GM21825 (cell line): Measurements from ENCODE around the gene DAW1.
"Not testable (repeated sequence)": the region's sequence is repeated elsewhere in the genome, so short reads cannot be mapped to it uniquely, and the experiment has no call there.

Source experiments
- ATAC-seq: cut with Tn5 transposase; IDR thresholded peaks from one replicate; pipeline ENCODE4 v1.9.1; 2021; ENCODE audit warnings: mild to moderate bottlenecking, moderate library complexity; ENCODE audit not compliant: unreplicated experiment

DAW1 gene

DNA sequence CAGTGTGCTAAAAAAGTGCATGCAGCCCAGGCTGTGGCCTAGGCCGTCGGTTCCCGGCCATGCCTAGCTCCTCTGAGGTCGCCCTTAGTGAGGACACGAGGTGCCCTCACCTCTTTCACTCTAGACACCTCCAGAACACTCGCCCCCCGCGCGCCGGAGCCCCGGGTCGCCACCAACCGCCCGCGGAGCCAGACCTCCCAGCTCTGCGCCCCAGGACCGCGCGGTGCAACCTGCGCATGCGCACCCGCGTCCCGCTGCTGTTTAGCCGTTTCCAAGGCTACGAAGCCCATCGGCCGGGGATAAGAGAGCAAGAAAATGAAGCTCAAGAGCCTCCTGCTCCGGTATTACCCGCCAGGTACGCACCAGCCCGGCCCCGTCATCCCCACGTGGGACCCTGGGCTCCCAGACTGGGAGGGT lies at the start of gene DAW1:
Gene DAW1 (plus strand): TSS at position 257 of the 417 bp plus-strand sequence. CDS start 59 bp downstream, at position 316.
- peak; percentile 65 for ATAC-seq

DNA sequence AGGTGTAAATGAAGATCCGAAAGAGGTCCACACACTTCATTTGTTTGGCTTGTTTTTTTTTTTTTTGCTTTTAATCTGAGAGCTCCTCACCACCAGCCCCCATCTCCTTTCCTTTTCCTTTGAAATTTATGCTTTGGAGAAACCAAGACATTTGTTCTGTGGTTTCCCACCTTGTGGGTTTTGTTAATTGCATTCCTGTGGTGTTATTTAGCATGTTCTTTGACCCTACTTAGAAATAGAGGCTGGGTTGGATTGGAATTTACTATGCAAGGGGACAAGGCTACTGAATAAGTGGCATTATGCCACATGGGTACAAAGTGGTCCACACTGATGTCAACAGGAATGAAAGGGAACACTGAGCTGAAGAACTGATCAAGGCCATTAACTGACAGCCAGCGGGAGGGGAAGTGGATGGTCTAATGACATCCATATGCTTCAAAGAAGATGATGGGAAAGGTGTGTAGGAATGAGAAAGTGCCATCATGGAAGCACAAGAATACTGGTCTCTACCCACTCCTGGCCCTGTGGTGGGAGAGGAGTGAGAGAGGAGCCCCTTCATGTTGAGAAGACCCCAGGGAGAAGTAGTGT lies 48.9 kb upstream of the DAW1 start:
- no peak for ATAC-seq

DNA sequence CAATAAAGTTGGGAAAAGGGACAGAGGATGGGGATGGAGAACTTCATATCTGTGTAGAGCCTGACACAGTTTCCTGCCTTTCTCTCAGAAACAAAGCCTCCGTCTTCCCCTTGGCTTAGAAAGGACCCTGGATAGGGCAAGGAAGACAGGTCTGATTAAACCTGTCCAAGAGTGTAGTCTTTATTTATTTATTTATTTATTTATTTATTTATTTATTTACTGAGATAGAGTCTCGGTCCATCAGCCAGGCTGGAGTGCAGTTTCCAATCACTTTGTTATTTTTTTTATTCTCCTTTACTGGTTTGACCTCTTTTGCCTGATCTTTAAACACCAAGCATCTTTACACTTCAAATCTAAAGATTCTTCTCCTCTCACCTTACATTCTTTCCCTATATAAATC lies 47.5 kb upstream of the DAW1 start:
- no peak for ATAC-seq

GRCh38 chr2:227824711-227825110 lies 46.7 kb upstream of the DAW1 start:
- no peak for ATAC-seq

- ATAC-seq = no peak
Measured at GRCh38 chr2:227826019-227826521, 45.4 kb upstream of the DAW1 start.

- ATAC-seq = no peak
Measured at GRCh38 chr2:227826563-227826962, 44.9 kb upstream of the DAW1 start.

- ATAC-seq = no peak
Measured at GRCh38 chr2:227827143-227827542, 44.3 kb upstream of the DAW1 start.

DNA sequence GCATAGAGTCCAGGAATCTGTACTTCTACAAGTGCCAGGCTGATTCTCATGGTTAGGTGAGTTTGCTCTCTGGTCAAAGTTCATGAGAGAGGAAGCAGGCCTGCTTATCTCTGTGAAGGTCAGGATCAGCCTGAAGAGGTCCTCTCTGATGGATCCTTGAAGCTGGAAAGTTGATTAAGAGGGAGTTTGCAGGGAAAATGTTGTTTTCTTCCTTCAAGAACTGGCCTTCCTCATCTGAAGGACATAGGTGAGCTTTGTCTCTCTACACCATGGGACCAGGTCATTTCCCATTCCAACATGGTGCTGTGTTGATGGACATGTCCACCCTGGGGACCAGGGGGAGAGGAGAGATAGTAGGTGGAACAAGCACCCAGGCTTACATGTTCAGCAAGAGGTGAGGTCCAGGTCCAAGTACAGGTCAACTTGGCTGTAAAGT lies 42.9 kb upstream of the DAW1 start:
- no peak for ATAC-seq

DNA sequence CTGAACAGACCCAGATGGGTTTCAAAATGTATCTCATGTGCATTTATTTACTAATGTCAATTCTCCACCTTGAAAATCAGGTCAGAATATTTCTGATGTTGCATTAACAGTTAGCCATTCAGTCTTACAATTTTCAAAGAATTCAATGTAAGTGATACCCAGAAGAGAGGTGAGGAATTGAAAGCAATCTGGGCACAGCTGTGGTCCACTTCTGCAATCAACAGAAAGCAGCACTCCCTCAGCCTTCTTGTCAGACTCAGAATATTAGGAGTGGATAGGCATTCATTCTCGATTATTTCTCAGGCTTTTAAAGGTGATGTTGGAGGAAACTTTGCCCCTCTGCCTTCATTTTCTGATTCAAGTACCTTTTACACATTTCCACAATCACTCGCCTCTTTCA lies 42.1 kb upstream of the DAW1 start:
- no peak for ATAC-seq

DNA sequence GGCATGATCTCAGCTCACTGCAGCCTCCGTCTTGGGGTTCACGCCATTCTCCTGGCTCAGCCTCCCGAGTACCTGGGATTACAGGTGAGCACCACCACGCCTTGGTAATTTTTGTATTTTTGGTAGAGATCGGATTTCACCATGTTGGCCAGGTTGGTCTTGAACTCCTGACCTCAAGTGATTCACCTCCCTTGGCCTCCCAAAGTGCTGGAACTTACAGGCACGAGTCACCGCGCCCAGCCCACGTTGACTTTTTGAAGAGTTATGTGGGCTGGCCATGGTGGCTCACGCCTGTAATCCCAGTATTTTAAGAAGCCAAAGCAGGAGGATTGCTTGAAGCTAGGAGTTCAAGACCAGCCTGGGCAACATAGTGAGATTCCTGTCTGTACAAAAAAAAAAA lies 37.0 kb upstream of the DAW1 start:
- no peak for ATAC-seq

DNA sequence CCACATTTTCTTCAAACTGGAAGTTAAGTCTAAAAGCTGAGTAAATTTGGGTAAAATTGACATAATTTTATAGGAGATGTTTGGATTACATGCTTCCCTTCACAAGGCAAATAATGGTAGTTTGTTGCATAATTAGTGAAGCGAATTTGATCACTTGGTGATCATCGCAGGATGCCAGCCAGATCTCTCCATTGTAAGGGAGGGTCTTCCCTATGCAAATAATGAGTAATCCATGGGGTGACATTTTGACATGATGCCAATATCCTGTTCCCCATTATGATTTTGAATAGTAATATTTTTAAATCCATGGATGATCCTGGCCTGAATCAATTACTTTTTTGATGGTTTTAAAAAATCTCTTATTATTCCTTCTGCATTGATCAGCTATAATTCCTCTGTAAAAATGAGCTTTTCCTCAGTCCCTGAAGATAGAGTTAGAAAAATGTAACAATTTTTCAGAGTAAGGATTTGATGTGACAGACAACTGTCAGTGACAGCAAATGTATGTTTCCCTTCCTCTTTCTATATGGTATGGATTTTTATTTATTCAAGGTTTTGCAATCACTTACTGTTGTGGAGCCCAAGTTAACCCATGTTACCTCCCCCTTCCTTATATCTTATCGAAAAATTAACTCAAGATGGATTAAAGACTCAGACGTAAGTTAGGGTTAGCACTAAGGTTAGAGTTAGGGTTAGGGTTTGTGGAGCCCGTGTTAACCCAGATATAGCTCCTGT lies 36.3 kb upstream of the DAW1 start:
- no peak for ATAC-seq

DNA sequence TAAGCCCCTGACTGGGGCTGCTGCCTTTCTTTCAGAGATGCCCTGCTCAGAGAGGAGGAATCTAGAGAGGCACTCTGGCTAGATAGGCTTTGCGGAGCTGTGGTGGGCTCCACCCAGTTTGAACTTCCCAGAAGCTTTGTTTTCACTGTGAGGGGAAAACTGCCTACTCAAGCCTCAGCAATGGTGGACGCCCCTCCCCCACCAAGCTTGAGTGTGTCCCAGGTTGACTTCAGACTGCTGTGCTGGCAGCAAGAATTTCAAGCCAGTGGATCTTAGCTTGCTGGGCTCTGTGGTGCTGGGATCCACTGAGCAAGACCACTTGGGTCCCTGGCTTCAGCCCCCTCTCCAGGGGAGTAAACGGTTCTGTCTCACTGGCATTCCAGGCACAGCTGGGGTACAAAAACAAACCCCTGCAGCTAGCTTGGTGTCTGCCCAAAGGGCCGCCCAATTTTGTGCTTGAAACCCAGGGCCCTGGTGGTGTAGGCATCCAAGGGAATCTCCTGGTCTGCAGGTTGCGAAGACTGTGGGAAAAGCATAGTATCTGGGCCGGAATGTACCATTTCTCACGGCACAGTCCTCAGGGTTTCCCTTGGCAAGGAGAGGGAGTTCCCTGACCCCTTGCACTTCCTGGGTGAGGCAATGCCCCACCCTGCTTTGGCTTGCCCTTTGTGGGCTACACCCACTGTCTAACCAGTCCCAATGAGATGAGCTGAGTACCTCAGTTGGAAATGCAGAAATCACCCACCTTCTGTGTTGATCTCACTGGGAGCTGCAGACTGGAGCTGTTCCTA lies 31.9 kb upstream of the DAW1 start:
- ATAC-seq = not testable (repeated sequence)

- ATAC-seq = no peak
Measured at GRCh38 chr2:227846831-227847230, 24.6 kb upstream of the DAW1 start.

DNA sequence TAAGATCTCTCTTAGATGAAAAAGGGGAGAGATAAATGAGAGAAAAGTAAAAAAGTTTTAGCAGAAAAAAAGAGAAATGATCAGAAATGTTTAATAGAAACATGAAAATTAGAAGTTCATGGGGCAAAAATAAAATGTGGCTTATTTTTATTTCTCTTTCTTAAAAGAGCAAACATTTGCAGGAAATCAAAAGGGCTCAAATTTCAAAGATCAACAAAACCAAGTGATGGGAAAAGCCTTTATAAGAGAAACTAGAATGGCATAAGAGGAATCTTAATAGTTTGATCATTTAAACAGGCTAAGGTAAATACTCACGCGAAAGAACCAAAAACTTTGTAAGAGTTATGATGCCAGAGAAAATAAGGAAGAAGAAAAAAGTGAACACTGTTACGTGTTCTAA lies 23.3 kb upstream of the DAW1 start:
- no peak for ATAC-seq

DNA sequence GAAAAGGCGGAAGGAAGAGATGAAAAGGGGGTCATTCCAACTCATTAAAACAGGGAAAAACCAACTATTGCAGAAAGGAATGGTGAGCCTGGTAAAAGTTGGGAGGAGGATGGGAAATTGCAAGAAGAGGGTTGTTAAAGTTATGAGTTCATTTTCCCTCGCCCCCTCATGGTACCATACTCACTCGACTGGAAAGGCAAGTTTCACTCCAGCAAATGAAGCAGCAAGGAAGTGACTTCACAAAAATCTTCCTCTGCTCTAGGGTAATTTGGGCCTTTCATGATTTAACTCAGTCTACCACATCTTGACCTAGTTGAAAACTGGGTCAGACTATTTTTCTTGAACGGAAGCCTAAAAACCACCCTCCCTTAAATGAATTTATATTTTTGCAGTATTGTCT lies 22.8 kb upstream of the DAW1 start:
- peak; percentile 65 for ATAC-seq

DNA sequence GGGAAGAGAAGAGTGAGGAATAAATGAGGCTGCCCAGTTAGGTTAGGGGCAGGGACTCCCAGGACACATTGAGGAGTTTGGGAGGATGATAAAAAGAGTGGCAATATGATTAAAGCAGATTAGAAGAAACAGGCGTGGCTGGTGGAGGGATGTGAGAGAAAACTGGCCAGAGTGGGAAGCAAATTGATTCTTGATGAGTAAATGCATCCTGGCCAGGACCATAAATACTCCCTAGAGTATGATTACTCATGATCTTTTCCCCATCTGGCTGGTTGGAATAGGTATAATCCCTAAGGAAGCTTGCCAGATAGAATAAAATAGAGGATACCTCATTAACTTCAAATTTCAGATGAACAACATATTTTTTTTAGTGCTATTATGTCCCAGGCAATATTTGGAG lies 21.5 kb upstream of the DAW1 start:
- no peak for ATAC-seq

DNA sequence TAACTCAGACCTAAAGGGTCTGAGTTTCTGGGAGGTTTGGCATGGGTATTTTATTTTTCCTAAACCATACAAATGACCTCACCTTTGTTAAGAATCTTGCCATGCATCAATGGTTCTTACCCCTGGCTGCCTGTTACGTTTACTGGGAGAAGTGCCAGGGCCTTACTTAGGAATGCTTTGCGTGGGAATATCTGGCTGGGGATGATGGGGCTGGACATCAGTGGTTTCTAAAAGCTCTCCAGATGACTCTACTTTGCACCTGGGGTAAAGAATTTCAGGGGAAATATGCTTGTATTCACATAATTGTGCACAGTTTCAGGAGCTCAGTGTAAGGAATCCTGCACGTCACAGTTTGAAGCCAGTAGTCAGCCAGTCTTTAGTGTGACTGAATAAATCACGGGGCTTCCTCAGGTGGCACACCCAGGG lies 18.2 kb upstream of the DAW1 start:
- no peak for ATAC-seq

DNA sequence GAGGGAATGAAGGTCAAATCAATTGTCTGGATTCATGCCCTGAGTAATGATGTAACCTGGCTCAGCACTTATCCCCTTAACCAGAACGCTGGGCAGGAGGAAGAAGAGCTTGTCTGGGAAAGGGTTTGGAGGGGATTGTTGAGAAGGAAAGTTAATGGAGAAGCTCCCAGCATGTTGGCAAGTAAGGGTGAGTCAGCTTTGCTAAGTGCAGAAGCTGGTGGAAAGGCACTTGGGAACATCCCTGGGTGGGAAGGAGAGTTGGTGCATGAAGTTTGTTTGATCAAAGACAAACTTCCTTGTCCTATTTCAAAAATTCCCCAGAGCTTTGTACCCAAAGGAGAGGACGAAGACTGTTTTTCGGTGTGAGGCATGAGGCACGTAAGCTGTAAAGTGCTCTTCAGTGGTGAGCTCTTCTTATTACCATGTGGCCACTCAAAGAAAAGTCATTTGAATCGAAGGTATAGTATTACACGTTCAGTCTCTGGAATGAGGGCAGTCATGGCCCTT lies 17.6 kb upstream of the DAW1 start:
- no peak for ATAC-seq

GRCh38 chr2:227855440-227855839 lies 16.0 kb upstream of the DAW1 start:
- ATAC-seq = no peak

GRCh38 chr2:227856697-227857096 lies 14.7 kb upstream of the DAW1 start:
- ATAC-seq = no peak

DNA sequence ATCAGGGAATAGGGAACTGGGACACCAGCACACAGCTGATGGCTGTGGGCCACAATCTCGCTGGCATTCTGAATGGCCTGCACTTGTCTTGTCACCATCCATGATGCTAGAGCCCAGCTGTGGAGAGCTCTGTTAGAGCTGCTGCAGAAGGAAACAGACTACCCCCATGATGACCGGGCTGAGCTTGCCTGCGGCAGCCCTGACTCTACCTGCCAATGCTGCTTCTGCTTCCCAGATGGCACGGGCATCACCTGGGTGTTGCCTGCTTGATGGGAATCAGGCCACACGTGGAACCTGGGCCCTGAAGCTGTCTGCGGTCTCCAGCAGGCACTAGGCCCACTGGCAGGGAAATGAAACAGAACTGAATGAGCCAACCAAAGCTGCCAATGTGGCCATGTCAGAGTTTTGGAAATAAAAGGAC lies 11.2 kb upstream of the DAW1 start:
- no peak for ATAC-seq
